Peyer's patch (tissue), 4 donors: ENCODE data around the gene TIMM8B. TPM values are rescaled to one million over a fixed set of nuclear protein-coding genes. Genes with fewer than 3 reads are reported as not detected.

ENCODE experiments used
- DNase-seq, 3 donors: peaks; one replicate each; pipeline ENCODE4 v3.0.0-alpha.2; 2017 to 2019
- H3K27ac ChIP-seq, 4 donors: fragments of 200-600 bp; sonication (generic); one replicate each; pipeline ENCODE4 v1.5.1; 2016 to 2019
- H3K27me3 ChIP-seq, 2 donors: fragments of 200-600 bp; sonication (generic); one replicate each; pipeline ENCODE4 v1.5.1; 2019
- H3K36me3 ChIP-seq, 3 donors: fragments of 200-600 bp; sonication (generic); one replicate each; pipeline ENCODE4 v1.5.1; 2016 to 2019
- H3K4me1 ChIP-seq, 4 donors: fragments of 200-600 bp; sonication (generic); one replicate each; pipeline ENCODE4 v1.5.1; 2016 to 2019
- H3K4me3 ChIP-seq, 4 donors: fragments of 200-600 bp; sonication (generic); 1 replicate in 3 of 4; 2 replicates in 1 of 4; pipeline ENCODE4 v1.5.1; 2016 to 2019; ENCODE audit warnings: mild to moderate bottlenecking in 1 of 4
- H3K9me3 ChIP-seq, 4 donors: fragments of 200-600 bp; sonication (generic); one replicate each; pipeline ENCODE4 v1.5.1; 2016 to 2019; ENCODE audit warnings: mild to moderate bottlenecking in 1 of 4
- POLR2A ChIP-seq, 2 donors: fragments of 450-650 bp; IDR thresholded peaks; one replicate each; pipeline ENCODE4 v1.5.1; 2017; ENCODE audit warnings: antibody characterized with exemption in 2 of 2, mild to moderate bottlenecking in 2 of 2, moderate library complexity in 2 of 2
- total RNA-seq, 4 donors: library from RNA; depleted of rRNA; stranded (reverse); fragments of >200 nt; gene quantifications; one replicate each; pipeline ENCODE4 v1.1.0, GENCODE V29; 2016
- TF ChIP-seq, protein P1 (sequence below), 6 experiments: fragments of 450-650 bp in 4 of 6; fragments of 200-600 bp in 2 of 6; sonication (generic) in 1 of 6; IDR thresholded peaks; one replicate each; pipeline ENCODE4 v1.5.1; 2017 to 2019; ENCODE audit warnings: antibody characterized with exemption in 6 of 6, mild to moderate bottlenecking in 3 of 6, moderate library complexity in 1 of 6

Gene TIMM8B, protein sequence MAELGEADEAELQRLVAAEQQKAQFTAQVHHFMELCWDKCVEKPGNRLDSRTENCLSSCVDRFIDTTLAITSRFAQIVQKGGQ
- total RNA-seq, result 10 to 100 TPM; 27.8 to 33.3 (median 29.8) TPM

DNA sequence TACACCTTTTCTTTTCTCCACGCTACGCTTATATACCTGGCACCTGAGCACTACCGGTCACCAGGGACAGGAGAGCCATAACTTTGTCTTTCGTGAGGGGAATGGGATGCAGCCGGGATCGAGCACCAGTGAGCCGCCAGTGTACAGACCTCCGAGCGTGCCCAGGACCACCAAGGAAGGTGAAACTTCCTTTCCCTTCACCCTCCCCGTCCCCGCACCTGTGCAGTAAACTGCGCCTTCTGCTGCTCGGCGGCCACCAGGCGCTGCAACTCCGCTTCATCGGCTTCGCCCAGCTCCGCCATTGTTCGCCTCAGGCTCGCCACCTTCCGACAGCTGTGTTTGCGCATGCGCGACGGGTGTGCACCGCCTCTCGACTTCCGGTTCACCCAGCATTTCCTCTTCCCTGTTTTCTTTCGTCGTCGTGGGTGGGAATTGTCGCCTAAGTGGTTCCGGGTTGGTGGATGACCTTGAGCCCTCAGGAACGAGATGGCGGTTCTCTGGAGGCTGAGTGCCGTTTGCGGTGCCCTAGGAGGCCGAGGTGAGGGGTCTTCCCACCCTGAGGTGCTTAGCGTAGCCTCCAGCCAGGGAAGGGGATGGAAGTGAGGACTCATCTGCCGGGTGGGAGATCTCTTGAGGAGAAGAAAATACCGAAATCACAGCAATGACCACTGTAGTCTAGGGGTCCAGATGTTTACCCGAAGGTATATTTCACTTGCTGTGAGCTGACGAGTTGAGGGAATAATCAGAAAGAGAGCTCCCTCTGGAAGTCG is at the start of gene TIMM8B, which contains the start of gene SDHD:
Gene TIMM8B (minus strand): TSS at position 335 of the 770 bp plus-strand sequence. CDS start 33 bp downstream, at position 302.
Gene SDHD (plus strand): TSS at position 452 of the 770 bp plus-strand sequence. CDS start 35 bp downstream, at position 487.
- H3K4me3 ChIP-seq, result peak within 1 kb of the TSS; percentile 80 to 93 (median 83)
- H3K27ac ChIP-seq, result peak within 1 kb of the TSS; percentile 71 to 84 (median 76)
- H3K9me3 ChIP-seq, result no peaks in the 10 kb centered on the region
- peaks cover 0 to 39% (median 7%) of the 10 kb centered on the region in 4 donors for H3K4me1 ChIP-seq
- H3K36me3 ChIP-seq, result peaks cover 0 to 70% (median 0%) of the 10 kb centered on the region in 3 donors
- peak; percentile 41 to 72 for TF ChIP-seq POLR2A (IDR thresholded peaks at IDR 0.05)
- TF ChIP-seq, protein P1, sequence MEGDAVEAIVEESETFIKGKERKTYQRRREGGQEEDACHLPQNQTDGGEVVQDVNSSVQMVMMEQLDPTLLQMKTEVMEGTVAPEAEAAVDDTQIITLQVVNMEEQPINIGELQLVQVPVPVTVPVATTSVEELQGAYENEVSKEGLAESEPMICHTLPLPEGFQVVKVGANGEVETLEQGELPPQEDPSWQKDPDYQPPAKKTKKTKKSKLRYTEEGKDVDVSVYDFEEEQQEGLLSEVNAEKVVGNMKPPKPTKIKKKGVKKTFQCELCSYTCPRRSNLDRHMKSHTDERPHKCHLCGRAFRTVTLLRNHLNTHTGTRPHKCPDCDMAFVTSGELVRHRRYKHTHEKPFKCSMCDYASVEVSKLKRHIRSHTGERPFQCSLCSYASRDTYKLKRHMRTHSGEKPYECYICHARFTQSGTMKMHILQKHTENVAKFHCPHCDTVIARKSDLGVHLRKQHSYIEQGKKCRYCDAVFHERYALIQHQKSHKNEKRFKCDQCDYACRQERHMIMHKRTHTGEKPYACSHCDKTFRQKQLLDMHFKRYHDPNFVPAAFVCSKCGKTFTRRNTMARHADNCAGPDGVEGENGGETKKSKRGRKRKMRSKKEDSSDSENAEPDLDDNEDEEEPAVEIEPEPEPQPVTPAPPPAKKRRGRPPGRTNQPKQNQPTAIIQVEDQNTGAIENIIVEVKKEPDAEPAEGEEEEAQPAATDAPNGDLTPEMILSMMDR (IDR thresholded peaks at IDR 0.05), result peak in 4 of 6 experiments; percentile 5 to 53 (median 43)
- no peaks in the 10 kb centered on the region for H3K27me3 ChIP-seq
- peak; percentile 90 to 97 (median 96) for DNase-seq

DNA sequence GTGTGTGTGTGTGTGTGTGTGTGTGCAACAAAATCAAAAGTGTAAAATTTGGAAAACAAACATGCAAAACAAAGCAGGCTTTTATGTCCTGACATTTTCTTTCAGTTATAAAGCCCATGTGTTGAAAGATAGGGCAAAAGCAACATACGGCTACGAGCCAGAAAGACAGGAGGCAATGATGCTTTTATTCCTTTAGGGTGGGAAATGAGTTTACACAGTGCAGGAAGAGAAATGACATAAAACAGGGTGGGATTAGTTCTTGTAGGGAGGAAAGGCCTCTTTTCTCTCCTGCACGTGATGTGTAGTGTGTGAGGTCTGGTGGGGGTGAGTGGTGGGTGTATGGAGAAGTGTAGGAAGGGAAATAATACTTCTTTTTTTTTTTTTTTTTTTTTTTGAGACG is 47.9 kb upstream of the TIMM8B start:
- H3K9me3 ChIP-seq, result no peaks in the 10 kb centered on the region
- no peak overlapping the region for H3K4me3 ChIP-seq
- TF ChIP-seq, protein P1 (IDR thresholded peaks at IDR 0.05), result no peak
- TF ChIP-seq POLR2A (IDR thresholded peaks at IDR 0.05), result no peak
- H3K36me3 ChIP-seq, result no peaks in the 10 kb centered on the region
- no peaks in the 10 kb centered on the region for H3K27me3 ChIP-seq
- H3K4me1 ChIP-seq, result peaks cover 0 to 28% (median 1%) of the 10 kb centered on the region in 4 donors
- H3K27ac ChIP-seq, result no peak overlapping the region
- no peak for DNase-seq

DNA sequence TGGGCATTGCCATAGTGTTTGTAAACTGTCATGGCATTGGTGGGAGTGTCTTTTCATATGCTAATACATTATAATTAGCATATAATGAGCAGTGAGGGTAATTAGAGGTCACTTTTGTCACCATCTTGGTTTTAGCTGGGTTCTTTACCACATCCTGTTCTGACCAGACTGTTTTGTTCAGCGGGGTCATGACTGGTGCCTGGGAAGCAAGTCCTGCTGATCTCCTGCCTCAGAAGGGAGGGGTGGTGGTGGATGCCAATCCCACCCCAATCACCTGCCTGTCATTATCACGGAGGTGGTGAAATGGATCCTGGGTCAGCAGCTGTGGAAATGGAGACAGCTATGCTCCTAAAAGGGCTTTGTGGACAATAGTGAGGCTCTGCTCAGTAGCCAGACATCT is 46.2 kb upstream of the TIMM8B start:
- H3K4me1 ChIP-seq, result peaks cover 0 to 38% (median 1%) of the 10 kb centered on the region in 4 donors
- H3K36me3 ChIP-seq, result no peaks in the 10 kb centered on the region
- no peaks in the 10 kb centered on the region for H3K27me3 ChIP-seq
- H3K9me3 ChIP-seq, result no peaks in the 10 kb centered on the region
- TF ChIP-seq, protein P1 (IDR thresholded peaks at IDR 0.05), result no peak
- TF ChIP-seq POLR2A (IDR thresholded peaks at IDR 0.05), result no peak
- H3K4me3 ChIP-seq, result no peak overlapping the region
- no peak for DNase-seq
- H3K27ac ChIP-seq, result peak overlapping the region in 2 of 4 donors; percentile 77 to 90

DNA sequence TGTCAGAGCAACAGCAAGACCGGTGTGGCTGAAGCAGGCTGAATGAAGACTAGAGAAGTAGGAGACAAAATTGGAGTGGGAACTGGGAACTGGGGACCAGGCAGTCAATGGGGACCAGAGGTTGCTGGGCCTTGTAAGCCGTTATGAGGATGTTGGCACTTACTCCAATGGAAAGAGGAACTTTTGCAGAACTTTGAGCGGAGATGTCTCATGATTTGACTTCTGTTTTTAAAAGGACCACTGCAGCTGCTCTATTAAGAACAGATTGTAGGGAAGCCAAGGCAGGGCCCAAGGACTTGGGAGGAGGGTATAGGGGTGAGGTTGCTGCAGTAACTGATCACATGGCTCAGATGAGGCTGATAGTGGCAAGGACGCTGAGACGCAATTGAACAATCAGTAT is 43.1 kb upstream of the TIMM8B start:
- Histone ChIP-seq H3K27ac (peak overlapping the region in 2 of 4 donors; percentile 78 to 80), H3K4me1 (peaks cover 0 to 38% (median 1%) of the 10 kb centered on the region in 4 donors), H3K4me3 (no peak overlapping the region), H3K36me3 (no peaks in the 10 kb centered on the region), H3K9me3 (no peaks in the 10 kb centered on the region), H3K27me3 (no peaks in the 10 kb centered on the region)
- DNase-seq, result no peak
- TF ChIP-seq, protein P1 (IDR thresholded peaks at IDR 0.05), result no peak
- no peak for TF ChIP-seq POLR2A (IDR thresholded peaks at IDR 0.05)

DNA sequence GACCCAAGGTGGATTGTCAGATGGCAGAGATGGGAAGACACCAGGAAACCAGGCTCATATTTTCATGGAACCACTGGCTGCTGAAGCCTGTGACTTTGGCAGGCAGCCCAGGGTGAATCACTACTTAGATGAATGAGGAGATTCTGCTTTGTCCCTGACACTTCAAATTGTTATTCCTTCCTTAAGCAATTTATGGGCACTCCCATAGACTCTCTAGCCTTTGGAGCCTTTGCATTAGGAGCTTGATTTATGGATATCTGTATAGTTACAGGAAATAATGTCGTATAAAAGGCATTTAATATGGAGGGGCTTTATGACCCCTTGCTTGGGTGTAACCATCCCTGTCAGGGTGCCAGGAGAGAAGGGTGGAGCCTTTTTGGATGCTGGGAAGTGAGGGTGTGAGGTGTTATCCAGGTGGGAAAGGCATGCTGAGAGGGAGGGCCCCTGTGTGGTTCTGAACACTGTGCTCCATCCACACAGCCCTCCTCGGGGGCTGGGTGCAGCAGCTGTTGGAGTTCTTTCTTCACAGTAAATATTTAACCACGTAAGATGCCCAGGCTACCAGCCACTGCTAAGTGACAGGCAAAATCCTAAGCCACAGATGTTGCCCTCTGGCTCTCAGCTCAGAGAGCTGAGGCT is 42.0 kb upstream of the TIMM8B start:
- H3K4me1 ChIP-seq, result peaks cover 0 to 38% (median 1%) of the 10 kb centered on the region in 4 donors
- peak in 2 of 3 donors; percentile 86 to 92 for DNase-seq
- H3K36me3 ChIP-seq, result no peaks in the 10 kb centered on the region
- TF ChIP-seq, protein P1 (IDR thresholded peaks at IDR 0.05), result no peak
- TF ChIP-seq POLR2A (IDR thresholded peaks at IDR 0.05), result peak in 1 of 2 donors; percentile 19
- H3K9me3 ChIP-seq, result no peaks in the 10 kb centered on the region
- H3K27me3 ChIP-seq, result no peaks in the 10 kb centered on the region
- peak overlapping the region in 3 of 4 donors; percentile 22 to 80 (median 78) for H3K27ac ChIP-seq
- H3K4me3 ChIP-seq, result no peak overlapping the region
